Panc1 (cell line): ENCODE measurements around the gene ERBB3.

Experiments
- POLR2AphosphoS5 ChIP-seq: IDR thresholded peaks from 2 replicates; pipeline ENCODE4 v1.6.1; 2012; ENCODE audit warnings: mild to moderate bottlenecking, low read depth, low read length, moderate library complexity
- SIN3A ChIP-seq: IDR thresholded peaks from 2 replicates; pipeline ENCODE4 v1.6.1; 2012; ENCODE audit warnings: low read depth, mild to moderate bottlenecking, low read length, moderate library complexity, borderline replicate concordance; ENCODE audit not compliant: insufficient read depth
- TCF7L2 ChIP-seq: IDR thresholded peaks from 2 replicates; pipeline ENCODE4 v1.6.1; 2011; ENCODE audit warnings: mild to moderate bottlenecking, low read depth, low read length, inconsistent platforms
- TF ChIP-seq, protein P1 (sequence below): fragments of 450-650 bp; IDR thresholded peaks from 2 replicates; pipeline ENCODE4 v1.5.1; 2017; ENCODE audit warnings: mild to moderate bottlenecking
- TF ChIP-seq, protein P2 (sequence below), 2 experiments: IDR thresholded peaks; 2 replicates each; pipeline ENCODE4 v1.6.1; 2011 to 2012; ENCODE audit warnings: low read depth in 2 of 2, control low read depth in 1 of 2, low read length in 1 of 2, mild to moderate bottlenecking in 1 of 2, moderate library complexity in 1 of 2; ENCODE audit not compliant: insufficient read depth in 1 of 2

DNA sequence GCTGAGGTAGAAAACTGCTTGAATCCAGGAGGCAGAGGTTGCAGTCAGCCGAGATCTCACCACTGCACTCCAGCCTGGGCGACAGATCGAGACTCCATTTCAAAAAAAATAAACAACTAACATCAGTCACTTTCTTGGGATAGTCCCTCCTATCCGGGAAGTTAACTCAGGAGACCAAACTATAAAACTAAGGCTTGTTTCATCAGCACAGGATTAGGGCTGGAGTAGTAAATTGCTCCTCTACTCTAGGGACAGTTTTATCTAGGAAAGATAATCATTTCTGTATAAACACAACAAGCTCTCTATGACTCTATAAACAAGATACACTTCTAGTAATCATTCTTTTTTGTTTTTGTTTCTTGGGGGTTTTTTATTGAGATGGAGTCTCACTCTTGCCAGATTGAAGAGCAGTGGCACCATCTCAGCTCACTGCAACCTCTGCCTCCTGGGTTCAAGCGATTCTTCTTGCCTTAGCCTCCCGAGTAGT is 26.5 kb upstream of the ERBB3 start:
- TF ChIP-seq POLR2AphosphoS5, result no peak
- TF ChIP-seq, protein P1, sequence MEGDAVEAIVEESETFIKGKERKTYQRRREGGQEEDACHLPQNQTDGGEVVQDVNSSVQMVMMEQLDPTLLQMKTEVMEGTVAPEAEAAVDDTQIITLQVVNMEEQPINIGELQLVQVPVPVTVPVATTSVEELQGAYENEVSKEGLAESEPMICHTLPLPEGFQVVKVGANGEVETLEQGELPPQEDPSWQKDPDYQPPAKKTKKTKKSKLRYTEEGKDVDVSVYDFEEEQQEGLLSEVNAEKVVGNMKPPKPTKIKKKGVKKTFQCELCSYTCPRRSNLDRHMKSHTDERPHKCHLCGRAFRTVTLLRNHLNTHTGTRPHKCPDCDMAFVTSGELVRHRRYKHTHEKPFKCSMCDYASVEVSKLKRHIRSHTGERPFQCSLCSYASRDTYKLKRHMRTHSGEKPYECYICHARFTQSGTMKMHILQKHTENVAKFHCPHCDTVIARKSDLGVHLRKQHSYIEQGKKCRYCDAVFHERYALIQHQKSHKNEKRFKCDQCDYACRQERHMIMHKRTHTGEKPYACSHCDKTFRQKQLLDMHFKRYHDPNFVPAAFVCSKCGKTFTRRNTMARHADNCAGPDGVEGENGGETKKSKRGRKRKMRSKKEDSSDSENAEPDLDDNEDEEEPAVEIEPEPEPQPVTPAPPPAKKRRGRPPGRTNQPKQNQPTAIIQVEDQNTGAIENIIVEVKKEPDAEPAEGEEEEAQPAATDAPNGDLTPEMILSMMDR, result no peak
- TF ChIP-seq, protein P2, sequence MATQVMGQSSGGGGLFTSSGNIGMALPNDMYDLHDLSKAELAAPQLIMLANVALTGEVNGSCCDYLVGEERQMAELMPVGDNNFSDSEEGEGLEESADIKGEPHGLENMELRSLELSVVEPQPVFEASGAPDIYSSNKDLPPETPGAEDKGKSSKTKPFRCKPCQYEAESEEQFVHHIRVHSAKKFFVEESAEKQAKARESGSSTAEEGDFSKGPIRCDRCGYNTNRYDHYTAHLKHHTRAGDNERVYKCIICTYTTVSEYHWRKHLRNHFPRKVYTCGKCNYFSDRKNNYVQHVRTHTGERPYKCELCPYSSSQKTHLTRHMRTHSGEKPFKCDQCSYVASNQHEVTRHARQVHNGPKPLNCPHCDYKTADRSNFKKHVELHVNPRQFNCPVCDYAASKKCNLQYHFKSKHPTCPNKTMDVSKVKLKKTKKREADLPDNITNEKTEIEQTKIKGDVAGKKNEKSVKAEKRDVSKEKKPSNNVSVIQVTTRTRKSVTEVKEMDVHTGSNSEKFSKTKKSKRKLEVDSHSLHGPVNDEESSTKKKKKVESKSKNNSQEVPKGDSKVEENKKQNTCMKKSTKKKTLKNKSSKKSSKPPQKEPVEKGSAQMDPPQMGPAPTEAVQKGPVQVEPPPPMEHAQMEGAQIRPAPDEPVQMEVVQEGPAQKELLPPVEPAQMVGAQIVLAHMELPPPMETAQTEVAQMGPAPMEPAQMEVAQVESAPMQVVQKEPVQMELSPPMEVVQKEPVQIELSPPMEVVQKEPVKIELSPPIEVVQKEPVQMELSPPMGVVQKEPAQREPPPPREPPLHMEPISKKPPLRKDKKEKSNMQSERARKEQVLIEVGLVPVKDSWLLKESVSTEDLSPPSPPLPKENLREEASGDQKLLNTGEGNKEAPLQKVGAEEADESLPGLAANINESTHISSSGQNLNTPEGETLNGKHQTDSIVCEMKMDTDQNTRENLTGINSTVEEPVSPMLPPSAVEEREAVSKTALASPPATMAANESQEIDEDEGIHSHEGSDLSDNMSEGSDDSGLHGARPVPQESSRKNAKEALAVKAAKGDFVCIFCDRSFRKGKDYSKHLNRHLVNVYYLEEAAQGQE (IDR thresholded peaks at IDR 0.05; ENCODE audit: insufficient read depth in 1 of 2, low read depth in 2 of 2, low read length in 1 of 2), result no peak
- TF ChIP-seq TCF7L2, result no peak
- no peak for TF ChIP-seq SIN3A
